ENCODE data around the gene BTBD6.

DNA sequence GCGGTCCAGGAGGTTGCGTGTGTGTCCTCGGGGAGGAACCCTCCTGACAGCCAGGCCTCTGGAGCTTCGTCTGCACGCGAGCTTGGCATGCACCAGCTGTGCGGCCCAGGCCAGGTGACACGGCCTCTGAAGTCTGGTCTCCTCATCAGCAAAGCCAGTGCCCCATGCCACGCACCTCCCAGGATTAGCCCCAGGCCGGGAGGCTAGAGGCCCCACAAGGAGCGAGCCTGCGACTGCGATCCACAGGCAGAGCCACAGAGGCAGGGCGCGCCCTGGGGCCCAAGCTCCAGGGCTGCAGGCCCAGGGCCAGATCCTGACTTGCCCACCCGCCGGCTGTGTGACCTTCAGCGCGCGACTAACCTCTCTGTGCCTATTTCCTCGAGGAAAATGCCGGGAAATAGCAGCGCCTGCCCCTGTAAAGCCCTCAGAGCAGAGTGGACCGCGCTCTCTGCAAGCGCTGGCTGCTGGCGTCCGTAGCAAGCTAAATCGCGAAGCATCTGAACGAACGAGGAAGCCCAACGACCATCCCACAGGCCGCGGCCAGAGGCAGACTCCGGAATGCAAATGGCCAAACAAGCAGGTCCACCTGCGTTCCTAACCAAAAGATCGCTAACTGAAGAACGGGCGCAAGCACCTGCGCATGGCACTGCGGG lies 492 bp upstream of the BTBD6 start:
- no peak for TF ChIP-seq POLR2A (IDR thresholded peaks at IDR 0.05)
- TF ChIP-seq CTCF (IDR thresholded peaks at IDR 0.05 in 4 of 5, conservative IDR thresholded peaks at IDR 0.05 in 1 of 5) = no peak
